LoVo (cell line): Measurements from ENCODE around the gene ZNF83.
"Not testable (repeated sequence)": the region's sequence is repeated elsewhere in the genome, so short reads cannot be mapped to it uniquely, and the experiment has no call there.

Experiments
- DNase-seq: peaks from one replicate; pipeline ENCODE4 v3.0.0-alpha.2; 2016; ENCODE audit warnings: low spot score

ZNF83 gene

DNA sequence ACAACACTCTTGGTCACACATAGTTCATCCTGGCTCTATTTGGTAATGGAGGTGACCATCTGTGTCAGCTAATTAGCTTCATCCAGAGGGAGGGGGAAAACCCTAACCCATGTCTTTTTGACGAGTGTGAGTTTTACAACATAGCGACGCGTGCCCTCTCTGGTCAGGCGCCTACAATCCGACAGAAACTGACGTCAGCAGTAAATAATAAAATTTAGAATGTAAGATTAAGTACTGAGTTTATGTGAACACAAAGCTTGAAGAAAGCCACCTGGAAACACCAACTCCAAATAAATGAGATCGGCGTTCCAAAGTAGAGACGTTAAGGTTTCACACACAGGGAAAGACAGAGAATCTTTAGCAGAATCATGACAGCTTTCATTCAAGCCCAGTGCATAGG, 1.8 kb upstream of the ZNF83 start:
- no peak for DNase-seq

DNA sequence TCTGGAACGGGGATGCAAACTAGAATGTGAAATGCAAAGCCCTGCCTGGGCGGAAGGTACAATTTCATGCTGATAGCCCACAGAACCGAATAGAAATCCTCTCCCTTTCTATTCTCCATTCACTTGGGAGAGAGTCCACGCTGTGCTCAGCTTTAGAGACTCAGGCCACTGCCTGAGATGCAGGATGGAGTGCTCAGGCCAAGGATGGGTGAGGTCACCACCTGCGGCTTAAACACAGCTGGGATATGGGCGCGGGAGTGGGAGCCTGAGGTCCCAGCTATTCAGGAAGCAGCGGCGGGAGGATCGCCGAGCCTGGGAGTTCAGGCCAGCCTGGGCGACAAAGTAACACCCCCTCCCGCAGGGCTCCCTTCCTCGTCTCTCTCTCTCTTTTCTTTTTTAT, 446 bp upstream of the ZNF83 start:
- peak; percentile 8 for DNase-seq

DNA sequence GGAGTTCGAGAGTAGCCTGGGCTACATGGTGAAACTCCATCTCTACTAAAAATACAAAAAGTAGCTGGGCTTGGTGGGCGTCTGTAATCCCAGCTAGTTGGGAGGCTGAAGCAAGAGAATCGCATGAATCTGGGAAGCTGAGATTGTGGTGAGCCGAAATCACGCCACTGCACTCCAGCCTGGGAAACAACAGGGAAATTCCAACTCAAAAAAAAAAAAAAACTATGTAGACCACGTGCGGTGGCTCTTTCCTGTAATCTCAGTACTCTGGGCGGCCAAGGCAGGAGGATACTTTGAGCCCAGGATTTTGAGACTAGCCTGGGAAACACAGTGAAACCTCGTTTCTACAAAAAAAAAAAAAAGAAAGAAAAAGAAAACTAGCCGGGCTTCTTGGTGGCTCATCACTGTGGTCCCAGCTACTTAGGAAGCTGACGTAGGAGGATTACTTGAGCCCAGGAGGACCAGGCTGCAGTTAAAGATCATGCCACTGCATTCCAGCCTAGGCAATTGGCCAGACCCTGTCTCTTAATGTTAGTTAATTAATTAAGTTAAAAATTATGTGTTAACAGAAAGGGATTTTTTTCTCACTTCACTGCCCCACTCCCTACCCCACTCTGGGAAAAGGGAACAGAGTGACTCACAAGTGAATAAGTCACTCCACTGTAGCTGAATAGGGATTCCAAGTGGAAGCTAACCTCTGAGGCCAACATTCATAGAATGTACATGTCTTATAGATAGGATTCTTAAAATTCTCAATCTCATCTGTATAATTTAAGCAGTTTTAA, 2.2 kb downstream of the ZNF83 start:
- no peak for DNase-seq

DNA sequence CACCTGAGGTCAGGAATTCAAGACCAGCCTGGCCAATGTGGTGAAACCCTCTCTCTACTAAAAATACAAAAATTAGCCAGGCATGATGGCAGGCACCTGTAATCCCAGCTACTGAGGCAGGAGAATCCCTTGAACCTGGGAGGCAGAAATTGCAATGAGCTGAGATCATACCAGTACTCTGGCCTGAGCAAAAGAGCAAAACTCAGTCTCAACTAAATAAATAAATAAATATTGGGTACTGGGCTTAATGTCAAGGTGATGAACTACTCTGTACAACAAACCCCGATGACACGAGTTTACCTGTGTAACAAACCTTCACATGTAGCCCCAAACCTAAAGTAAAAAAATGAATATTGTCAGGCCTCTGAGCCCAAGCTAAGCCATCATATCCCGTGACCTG, 10.7 kb downstream of the ZNF83 start:
- not testable (repeated sequence) for DNase-seq

DNA sequence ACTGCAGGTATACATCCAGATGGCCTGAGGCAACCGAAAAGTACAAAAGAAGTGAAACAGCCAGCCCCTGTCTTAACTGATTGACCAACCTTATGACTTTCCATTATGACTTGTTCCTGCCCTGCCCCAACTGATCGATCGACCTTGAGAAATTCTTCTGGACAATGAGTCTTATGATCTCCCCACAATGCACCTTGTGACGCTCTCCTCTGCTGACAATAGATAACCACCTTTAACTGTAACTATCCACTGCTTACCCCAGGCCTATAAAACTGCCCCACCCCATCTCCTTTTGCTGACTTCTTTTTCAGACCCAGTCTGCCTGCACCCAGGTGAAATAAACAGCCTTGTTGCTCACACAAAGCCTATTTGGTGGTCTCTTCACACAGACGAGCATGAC, 11.2 kb downstream of the ZNF83 start:
- DNase-seq = no peak

DNA sequence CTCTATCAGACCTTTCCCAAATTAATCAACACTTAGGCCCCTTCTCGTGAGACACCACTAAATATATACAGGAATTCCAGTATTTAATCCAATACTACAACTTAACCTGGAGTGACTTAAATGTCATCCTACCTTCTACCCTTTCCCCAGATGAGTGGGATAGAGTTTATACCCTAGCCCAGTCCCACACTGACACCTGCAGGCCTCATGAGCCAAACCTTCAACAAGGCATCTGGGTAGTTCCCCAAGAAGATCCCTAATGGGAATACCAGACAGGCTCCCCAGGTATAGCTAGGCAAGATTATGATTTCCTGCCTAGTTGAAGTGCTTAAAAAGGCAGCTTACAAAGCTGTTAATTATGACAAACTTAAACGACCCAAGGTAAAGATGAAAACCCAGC, 15.9 kb downstream of the ZNF83 start:
- no peak for DNase-seq

DNA sequence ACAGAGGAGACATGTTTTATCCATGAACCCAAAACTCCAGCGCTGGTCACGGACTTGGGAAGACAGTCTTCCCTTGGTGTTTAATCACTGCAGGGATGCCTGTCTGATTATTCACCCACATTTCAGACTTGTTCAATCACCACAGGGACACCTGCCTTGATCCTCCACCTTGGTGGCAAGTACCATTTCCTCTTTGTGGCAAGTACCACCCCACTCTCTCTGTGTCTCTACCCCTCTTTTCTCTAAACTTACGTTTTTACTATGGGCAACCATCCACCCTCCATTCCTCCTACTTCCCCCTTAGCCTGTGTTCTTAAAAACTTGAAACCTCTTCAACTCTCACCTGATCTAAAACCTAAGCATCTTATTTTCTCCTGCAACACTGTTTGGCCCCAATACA, 16.8 kb downstream of the ZNF83 start:
- no peak for DNase-seq

DNA sequence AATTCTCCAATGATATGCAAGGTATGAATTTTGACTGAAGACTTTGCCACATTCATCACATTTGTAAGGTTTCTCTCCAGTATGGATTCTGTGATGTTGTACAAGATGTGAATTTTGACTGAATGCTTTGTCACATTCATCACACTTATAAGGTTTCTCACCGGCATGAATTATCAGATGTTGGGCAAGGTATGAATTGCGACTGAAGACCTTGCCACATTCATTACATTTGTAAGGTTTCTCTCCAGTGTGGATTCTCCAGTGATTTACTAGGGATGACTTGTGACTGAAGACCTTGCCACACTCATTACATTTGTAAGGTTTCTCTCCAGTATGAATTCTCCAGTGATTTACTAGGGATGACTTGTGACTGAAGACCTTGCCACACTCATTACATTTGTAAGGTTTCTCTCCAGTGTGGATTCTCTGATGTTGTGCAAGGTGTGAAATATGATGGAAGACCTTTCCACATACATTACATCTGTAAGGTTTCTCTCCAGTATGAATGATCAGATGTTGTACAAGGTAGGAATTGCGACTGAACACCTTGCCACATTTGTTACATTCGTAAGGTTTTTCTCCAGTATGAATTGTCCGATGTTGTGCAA, 24.8 kb downstream of the ZNF83 start:
- DNase-seq = no peak

DNA sequence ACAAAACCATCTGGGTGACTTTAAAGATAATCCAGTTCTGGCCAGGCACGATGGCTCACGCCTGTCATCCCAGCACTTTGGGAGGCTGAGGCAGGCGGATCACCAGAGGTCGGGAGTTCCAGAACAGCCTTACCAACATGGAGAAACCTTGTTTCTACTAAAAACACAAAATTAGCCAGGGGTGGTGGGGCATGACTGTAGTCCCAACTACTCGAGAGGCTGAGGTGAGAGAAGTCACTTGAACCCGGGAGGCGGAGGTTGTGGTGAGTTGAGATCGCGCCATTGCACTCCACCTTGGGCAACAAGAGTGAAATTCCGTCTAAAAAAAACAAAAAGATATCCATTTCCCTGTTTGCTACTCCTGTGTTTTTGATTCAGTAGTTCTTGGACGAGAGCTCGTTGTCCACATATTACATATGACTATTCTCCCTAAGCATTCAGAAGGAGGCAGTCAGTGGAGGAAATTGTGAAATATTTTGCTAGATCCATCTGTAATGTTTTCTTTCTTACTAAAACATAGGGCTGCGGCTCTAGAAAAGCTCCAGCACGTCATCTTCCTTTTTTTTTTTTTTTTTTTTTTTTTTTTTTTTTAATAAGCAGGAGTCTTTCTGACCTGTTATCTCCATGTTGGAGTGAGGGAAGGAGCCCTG, 34.5 kb downstream of the ZNF83 start:
- DNase-seq = no peak

DNA sequence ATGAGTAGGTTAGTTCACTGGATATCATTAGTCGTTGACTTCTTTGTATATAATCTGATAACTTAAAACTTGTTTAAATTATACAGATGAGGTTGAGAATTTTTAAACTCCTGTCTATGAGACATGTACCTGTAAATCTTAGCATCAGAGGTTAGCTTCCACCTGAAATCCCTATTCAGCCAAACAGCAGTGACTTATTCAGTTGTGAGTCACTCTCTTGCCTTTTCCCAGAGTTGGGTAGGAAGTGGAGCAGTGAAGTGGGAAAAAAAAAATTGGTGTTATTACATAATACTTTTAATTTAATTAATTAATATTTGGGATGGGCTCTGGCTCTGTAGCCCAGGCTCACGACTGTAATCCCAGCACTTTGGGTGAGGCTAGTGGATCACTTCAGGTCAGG, 35.2 kb downstream of the ZNF83 start:
- DNase-seq = no peak

DNA sequence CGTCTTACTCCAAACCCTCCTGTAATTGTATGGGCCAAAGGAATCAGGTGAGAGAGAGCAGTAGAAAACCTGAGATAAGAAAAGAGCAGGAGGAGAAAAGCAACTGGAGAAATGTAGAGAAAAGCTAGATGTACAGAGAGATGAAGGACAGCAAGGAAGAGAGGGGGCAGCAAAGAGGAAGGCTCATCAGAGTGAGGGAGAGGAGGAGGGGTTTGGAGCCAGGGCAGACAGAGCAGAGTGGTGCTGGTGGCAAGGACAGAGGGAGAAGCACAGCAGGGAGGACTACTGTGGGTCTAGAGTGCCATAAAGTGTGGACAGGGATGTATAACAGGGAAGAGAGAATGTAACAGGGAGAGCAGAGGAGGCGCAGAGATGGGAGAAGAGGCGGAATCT, 36.2 kb downstream of the ZNF83 start:
- not testable (repeated sequence) for DNase-seq

DNA sequence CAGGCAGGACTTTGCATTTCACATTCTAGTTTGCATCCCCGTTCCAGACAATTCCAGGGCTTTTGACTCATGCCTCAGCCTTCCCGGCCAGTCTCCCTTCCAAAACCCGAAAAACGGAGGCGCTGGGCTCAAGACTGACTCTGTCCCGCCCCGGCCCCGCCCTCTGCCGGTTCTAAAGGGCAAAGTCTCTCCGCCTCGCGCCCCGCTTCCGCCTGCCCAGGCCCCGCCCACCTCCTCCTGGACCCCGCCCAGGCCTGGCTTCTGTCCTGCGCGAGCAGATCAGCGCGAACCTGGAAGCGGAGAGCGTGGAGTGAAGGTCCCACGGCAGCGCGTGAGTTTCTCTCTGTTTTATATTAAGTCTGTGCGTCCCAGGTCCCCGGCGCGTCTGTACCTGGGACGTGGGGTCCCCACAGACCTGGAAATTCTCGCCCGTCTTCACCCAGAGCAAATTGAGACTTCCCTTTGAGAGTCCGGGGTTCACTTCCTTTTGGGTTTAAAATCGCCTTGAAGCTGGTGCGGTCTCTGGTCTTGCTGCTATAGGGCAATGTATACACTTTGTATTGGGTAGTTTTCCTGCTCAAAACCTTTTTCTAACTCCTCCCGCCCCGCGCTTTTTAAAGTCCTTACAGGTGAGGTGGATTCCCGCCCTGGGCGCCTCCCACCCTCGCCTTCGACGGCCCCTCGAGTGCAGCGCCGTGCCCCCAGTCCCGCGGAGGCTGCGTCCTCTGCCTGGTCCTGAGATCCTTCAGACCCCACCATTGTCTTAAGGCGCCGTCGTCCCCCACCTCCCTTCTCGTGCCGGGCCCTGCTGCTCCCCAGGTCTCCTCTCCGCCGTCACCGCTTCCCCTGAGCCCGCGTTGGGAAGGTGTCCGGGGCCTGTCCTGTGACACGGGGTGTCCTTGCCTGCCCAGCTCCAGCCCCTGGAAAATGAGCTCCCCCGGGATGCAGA, 36.9 kb downstream of the ZNF83 start:
- DNase-seq = peak; percentile 92

DNA sequence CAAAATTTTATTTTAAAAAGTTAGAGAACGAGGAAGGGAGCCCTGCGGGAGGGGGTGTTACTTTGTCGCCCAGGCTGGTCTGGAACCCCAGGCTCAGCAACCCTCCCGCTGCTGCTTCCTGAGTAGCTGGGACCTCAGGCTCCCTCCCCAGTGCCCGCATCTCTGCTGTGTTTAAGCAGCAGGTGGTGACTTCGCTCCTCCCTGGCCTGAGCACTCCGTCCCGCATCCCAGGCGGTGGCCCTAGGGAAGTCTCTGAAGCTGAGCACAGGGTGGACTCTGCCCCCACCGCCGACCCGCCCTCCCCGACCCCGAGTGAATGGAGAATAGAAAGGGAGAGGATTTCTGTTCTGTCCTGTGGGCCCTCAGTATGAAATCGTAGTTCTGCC, 37.5 kb downstream of the ZNF83 start:
- DNase-seq = no peak

DNA sequence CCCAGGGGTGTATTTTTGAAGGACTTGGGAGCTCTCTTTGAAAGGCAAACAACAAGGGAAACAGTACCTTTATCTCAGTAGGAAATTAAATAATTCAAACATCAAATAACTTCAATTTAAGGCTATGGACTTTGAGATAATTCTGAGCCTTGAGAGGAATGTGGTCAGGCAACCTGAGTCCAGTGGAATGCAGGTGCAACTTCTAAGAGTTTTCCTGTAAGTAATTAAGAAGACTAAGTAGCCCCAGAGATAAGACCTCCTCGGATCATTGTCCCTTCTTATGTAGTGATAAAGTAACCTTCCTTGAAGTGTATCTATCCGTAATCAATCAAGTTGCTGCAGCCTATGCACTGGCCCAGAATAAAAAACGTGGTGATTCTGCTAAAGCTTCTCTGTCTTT, 38.9 kb downstream of the ZNF83 start:
- DNase-seq = no peak

DNA sequence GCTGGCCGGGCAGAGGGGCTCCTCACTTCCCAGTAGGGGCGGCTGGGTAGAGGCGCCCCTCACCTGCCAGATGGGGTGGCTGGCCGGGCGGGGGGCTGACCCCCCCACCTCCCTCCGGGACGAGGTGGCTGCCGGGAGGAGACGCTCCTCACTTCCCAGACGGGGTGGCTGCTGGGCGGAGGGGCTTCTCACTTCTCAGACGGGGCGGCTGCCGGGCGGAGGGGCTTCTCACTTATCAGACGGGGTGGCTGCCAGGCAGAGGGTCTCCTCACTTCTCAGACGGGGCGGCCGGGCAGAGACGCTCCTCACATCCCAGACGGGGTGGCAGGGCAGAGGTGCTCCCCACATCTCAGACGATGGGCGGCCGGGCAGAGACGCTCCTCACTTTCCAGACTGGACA, 44.7 kb downstream of the ZNF83 start:
- not testable (repeated sequence) for DNase-seq

DNA sequence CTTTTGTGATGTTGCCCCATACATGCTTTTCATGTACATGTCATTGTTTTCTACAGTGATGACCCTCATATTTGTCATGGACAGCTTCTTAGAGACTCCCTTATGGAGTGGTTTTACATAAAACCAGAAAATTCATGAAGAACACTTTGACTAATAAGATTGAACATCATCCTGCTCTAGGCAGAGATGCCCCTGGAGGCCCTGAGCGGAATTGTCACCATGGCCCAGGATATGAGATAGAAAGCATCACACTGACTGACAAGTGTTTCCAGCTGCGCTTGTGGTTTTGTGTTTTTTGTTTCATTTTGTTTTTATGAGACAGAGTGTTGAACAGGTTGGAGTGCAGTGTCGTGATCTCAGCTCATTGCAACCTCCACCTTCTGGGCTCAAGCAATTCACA, 45.9 kb downstream of the ZNF83 start:
- DNase-seq = no peak

DNA sequence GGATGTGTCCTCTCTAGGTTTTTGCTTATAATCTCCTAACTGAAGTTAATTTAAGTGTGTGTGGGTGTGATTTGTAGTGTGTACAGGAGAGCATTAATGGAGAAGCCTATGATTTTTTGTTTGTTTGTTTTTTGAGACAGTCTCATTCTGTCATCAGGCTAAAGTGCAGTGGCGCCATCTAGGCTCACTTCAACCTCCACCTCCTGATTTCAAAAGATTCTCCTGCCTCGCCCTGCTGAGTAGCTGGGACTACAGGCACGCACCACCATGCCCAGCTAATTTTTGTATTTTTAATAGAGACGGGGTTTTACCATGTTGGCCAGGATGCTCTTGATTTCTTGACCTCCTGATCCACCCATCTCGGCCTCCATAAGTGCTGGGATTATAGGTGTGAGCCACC, 47.4 kb downstream of the ZNF83 start:
- no peak for DNase-seq

DNA sequence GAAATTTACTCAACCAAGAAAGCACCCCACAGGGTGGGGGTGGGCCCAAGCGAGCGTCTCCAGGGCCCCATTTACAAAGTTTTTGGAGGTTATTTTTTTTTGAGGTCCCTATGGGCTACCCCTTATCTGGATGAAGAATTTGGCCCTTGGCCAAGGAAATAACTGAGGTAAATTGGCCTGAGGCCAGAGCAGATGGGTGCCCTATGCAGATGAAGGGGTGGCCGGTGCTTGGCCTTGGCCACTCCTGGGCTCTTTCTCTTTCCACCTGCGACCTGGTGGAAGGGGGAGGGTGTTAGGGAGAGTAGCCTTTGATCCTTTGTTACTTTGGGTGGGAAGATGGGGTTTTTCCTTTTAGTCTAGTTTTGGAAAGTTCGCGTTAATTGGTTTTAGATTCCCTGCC, 52.6 kb downstream of the ZNF83 start:
- no peak for DNase-seq

DNA sequence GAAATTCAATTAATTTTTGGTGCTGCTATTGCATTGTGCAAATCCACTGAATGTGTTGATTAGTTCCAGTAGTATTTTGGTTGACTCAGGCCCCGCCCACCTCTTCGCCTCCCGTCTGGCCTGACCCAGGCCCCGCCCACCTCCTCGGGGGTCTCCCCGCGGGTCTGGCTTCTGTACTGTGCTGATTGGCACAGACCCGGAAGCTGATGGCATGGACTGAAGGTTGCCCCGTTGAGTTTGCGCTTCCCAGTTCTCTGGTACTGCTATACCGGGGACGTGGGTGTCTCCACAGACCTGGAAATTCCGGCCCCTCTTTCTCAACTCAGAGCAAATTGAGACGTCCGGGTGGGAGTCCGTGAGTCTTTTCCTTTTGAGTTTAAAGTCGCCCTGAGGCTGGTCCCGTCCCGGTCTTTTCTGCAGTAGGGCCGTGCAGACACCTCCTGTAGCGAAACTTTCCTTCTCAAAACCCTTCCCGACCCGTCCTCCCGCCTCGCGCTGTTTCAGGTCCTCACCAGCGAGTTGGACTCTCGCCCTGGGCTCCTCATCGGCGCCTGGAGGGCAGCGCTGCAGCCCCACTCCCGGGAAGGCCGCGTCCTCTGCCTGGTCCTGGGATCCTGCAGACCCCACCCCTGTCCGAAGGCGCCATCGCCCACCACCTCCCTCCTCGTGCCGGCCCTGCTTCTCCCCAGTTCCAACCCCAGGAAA, 53.3 kb downstream of the ZNF83 start:
- DNase-seq = no peak

DNA sequence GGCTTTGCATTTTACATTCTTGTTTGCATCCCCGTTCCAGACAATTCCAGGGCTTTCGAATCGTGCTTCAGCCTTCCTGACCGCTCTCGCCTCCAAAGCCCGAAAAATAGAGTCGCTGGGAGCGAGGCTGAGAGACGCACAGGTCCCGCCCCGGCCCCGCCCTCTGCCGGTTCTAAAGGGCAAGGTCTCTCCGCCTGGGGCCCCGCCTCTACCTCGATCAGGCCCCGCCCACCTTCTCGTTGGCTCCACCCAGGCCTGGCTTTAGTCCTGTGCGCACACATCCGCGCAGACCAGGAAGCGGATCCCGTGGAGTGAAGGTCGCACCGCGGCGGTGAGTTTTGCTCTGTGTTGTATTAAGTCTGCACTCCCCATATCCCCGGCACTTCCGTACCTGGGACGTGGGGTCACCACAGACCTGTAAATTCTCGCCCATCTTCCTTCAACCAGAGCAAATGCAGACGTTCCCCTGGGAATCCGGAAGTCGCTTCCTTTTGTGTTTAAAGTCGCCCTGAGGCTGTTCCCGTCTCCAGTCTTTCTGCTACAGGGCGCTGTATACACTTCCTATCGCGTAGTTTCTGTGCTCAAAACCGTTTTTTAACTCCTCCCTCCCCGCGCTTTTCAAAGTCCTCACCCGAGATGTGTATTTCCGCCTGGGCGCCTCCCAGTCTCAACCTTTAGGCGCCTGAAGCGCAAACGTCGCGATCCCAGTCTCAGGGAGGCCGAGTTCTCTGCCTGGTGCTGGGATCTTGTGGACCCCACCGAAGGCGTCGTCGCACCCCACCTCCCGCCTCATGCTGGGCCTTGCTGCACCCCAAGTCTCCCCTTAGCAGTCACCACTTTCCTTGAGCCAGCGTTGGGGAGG, 67.9 kb downstream of the ZNF83 start, which contains the start of gene ZNF701:
Gene ZNF701 (plus strand): TSS at position 288 of the 862 bp plus-strand sequence. CDS start 3,861 bp downstream, outside the sequence.
- DNase-seq = peak; percentile 90

DNA sequence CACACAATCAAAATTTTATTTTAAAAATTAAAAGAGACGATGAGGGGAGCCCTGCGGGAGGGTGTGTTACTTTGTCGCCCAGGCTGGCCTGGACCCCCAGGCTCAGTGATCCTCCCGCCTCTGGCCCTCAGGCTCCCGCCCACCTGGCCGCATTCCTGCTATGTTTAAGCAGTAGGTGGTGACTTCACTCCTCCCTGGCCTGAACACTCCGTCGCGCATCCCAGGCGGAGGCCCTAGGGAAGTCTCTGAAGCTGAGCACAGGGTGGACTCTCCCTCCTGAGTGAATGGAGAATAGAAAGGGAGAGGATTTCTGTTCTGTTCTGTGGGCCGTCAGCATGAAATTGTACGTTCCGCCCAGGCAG, 68.5 kb downstream of the ZNF83 start:
- DNase-seq = peak; percentile 24
